IMR-90 (cell line): ENCODE results near the gene GPRIN3. TPM values are rescaled to one million over a fixed set of nuclear protein-coding genes. Genes with fewer than 3 reads are reported as not detected.

Experiments used
- ATAC-seq: fragments of 200-7000 bp; cut with Tn5 transposase; 2 replicates; pipeline ENCODE4 v1.9.1; 2020; ENCODE audit warnings: low read depth, mild to moderate bottlenecking, moderate library complexity
- BruUV-seq: library from RNA; stranded (reverse); fragments of 400-500 nt; replicated peaks from 2 replicates; lab custom pipeline; 2021; lab: Mats Ljungman, UMichigan
- CTCF ChIA-PET: fragments of 300-600 bp; formaldehyde crosslinking; extraction: SDS; loops from one replicate; lab custom pipeline; 2021; ENCODE audit warnings: antibody characterized with exemption; lab: Yijun Ruan, JAX
- POLR2A ChIA-PET: fragments of 300-600 bp; sonication (Branson Sonifier 250); formaldehyde crosslinking; loops from one replicate; lab custom pipeline; 2022; ENCODE audit warnings: antibody characterized with exemption; ENCODE audit not compliant: unreplicated experiment; lab: Charles Lee
- DNase-seq: peaks from one replicate; pipeline ENCODE4 v3.0.0; 2013
- H2AFZ ChIP-seq: replicated peaks from 2 replicates; pipeline ENCODE3; 2013; ENCODE audit warnings: low read length, mild to moderate bottlenecking; ENCODE audit not compliant: poor library complexity
- H2AK5ac ChIP-seq: 2 replicates; pipeline ENCODE4 v1.6.1; 2013; ENCODE audit warnings: low read depth, low read length, inconsistent platforms
- H2AK9ac ChIP-seq: replicated peaks from 2 replicates; pipeline ENCODE3; 2013; ENCODE audit warnings: mild to moderate bottlenecking, low read depth, low read length, moderate library complexity; ENCODE audit not compliant: poor library complexity
- H2BK120ac ChIP-seq: 2 replicates; pipeline ENCODE4 v1.6.1; 2013; ENCODE audit warnings: low read depth, low read length, inconsistent platforms
- H2BK15ac ChIP-seq: 3 replicates; pipeline ENCODE4 v1.6.1; 2013; ENCODE audit warnings: low read depth, low read length, inconsistent platforms
- H2BK20ac ChIP-seq: 2 replicates; pipeline ENCODE4 v1.6.1; 2013; ENCODE audit warnings: low read depth, mild to moderate bottlenecking, inconsistent platforms, low read length, moderate library complexity
- H2BK5ac ChIP-seq: 2 replicates; pipeline ENCODE4 v1.6.1; 2013; ENCODE audit warnings: mild to moderate bottlenecking, low read depth, low read length, inconsistent platforms; ENCODE audit not compliant: poor library complexity, severe bottlenecking
- H3K14ac ChIP-seq: replicated peaks from 2 replicates; pipeline ENCODE4 v1.6.1; 2013; ENCODE audit warnings: low read depth, low read length, inconsistent platforms
- H3K18ac ChIP-seq: 2 replicates; pipeline ENCODE4 v1.6.1; 2013; ENCODE audit warnings: low read depth, low read length, control low read depth
- H3K23ac ChIP-seq: 2 replicates; pipeline ENCODE4 v1.6.1; 2013; ENCODE audit warnings: low read depth, low read length, inconsistent platforms
- H3K27ac ChIP-seq: 2 replicates; pipeline ENCODE4 v1.5.1; 2013; ENCODE audit warnings: mild to moderate bottlenecking, control low read depth, low read length; ENCODE audit not compliant: insufficient read depth
- H3K27me3 ChIP-seq: 2 replicates; pipeline ENCODE4 v1.6.1; 2013; ENCODE audit warnings: low read length; ENCODE audit not compliant: control insufficient read depth, insufficient read depth
- H3K36me3 ChIP-seq: 2 replicates; pipeline ENCODE4 v1.6.1; 2013; ENCODE audit warnings: low read length, mixed read lengths; ENCODE audit not compliant: control insufficient read depth, insufficient read depth
- H3K4ac ChIP-seq: 2 replicates; pipeline ENCODE4 v1.6.1; 2013; ENCODE audit warnings: low read depth, low read length, inconsistent platforms
- H3K4me1 ChIP-seq: 2 replicates; pipeline ENCODE4 v1.6.1; 2013; ENCODE audit warnings: low read length, mixed read lengths; ENCODE audit not compliant: control insufficient read depth, insufficient read depth
- H3K4me2 ChIP-seq: 2 replicates; pipeline ENCODE4 v1.6.1; 2013; ENCODE audit warnings: low read depth, mild to moderate bottlenecking, control low read depth, low read length, moderate library complexity
- H3K4me3 ChIP-seq: 2 replicates; pipeline ENCODE4 v1.5.1; 2013; ENCODE audit warnings: low read depth, mild to moderate bottlenecking, control low read depth, low read length, moderate library complexity; ENCODE audit not compliant: insufficient read depth
- H3K56ac ChIP-seq: 2 replicates; pipeline ENCODE4 v1.6.1; 2013; ENCODE audit warnings: low read length, inconsistent platforms; ENCODE audit not compliant: insufficient read depth; ENCODE audit errors: extremely low read depth
- H3K79me1 ChIP-seq, 2 experiments: 2 replicates each; pipeline ENCODE4 v1.6.1; 2013; ENCODE audit warnings: low read length in 2 of 2, inconsistent platforms in 1 of 2, low read depth in 1 of 2
- H3K9ac ChIP-seq: 2 replicates; pipeline ENCODE4 v1.6.1; 2013; ENCODE audit warnings: low read depth, low read length, control low read depth
- H3K9me1 ChIP-seq: 2 replicates; pipeline ENCODE4 v1.6.1; 2013; ENCODE audit warnings: low read length, inconsistent platforms; ENCODE audit not compliant: insufficient read depth
- H3K9me3 ChIP-seq: 2 replicates; pipeline ENCODE4 v1.6.1; 2013; ENCODE audit warnings: low read length; ENCODE audit not compliant: control insufficient read depth, insufficient read depth
- H4K20me1 ChIP-seq: 2 replicates; pipeline ENCODE4 v1.6.1; 2013; ENCODE audit warnings: low read length, inconsistent platforms; ENCODE audit not compliant: insufficient read depth
- H4K5ac ChIP-seq: 2 replicates; pipeline ENCODE4 v1.6.1; 2013; ENCODE audit warnings: mild to moderate bottlenecking, low read depth, low read length, control low read depth
- H4K8ac ChIP-seq, 2 experiments: 2 replicates each; pipeline ENCODE4 v1.6.1; 2013; ENCODE audit warnings: low read depth in 2 of 2, low read length in 2 of 2, control low read depth in 1 of 2, inconsistent platforms in 1 of 2
- H4K91ac ChIP-seq: 2 replicates; pipeline ENCODE4 v1.6.1; 2013; ENCODE audit warnings: low read depth, low read length, inconsistent platforms; ENCODE audit not compliant: insufficient read depth
- BHLHE40 ChIP-seq: fragments of 150-350 bp; IDR thresholded peaks from 2 replicates; pipeline ENCODE4 v1.6.1; 2016; ENCODE audit warnings: mild to moderate bottlenecking, low read depth, low read length
- CEBPB ChIP-seq: IDR thresholded peaks from 2 replicates; pipeline ENCODE4 v1.6.1; 2012; ENCODE audit warnings: low read depth, low read length, improper control_type of control experiment
- CHD1 ChIP-seq: IDR thresholded peaks from 2 replicates; pipeline ENCODE4 v1.6.1; 2012; ENCODE audit warnings: low read depth, low read length, improper control_type of control experiment
- MAFK ChIP-seq: IDR thresholded peaks from 2 replicates; pipeline ENCODE4 v1.6.1; 2012; ENCODE audit warnings: low read depth, low read length, improper control_type of control experiment
- MAZ ChIP-seq: IDR thresholded peaks from 2 replicates; pipeline ENCODE4 v1.6.1; 2012; ENCODE audit warnings: low read depth, mild to moderate bottlenecking, low read length, improper control_type of control experiment, moderate library complexity, borderline replicate concordance
- NFE2L2 ChIP-seq: fragments of 150-350 bp; IDR thresholded peaks from 2 replicates; pipeline ENCODE4 v1.6.1; 2016; ENCODE audit warnings: low read depth, mild to moderate bottlenecking, low read length
- RFX5 ChIP-seq: IDR thresholded peaks from 2 replicates; pipeline ENCODE4 v1.8.0; 2012; ENCODE audit warnings: low read depth, mild to moderate bottlenecking, low read length, moderate library complexity
- SMC3 ChIP-seq: fragments of 150-350 bp; IDR thresholded peaks from 2 replicates; pipeline ENCODE4 v1.6.1; 2016; ENCODE audit warnings: low read depth, mild to moderate bottlenecking, antibody characterized with exemption, low read length, moderate library complexity
- WGBS, 2 experiments: methylation state at CpG; one replicate each; pipeline versions ENCODE4 v1.1.5 to v1.1.7; 2013; ENCODE audit warnings: missing lambda C conversion rate in 2 of 2; ENCODE audit not compliant: insufficient read length in 1 of 2; ENCODE audit errors: extremely low coverage in 2 of 2; 5-methylcytosine and 5-hydroxymethylcytosine counted together
- dilution Hi-C: fragments of 300-500 bp; cut with HindIII; formaldehyde crosslinking; loops from one replicate; pipeline ENCODE4 v1.14.3; 2018; ENCODE audit warnings: low sequenced_read_pairs; ENCODE audit not compliant: unreplicated experiment
- in situ Hi-C: fragments of 300-500 bp; cut with MboI; formaldehyde crosslinking; loops from 3 replicates; pipeline ENCODE4 v1.14.3; 2019; ENCODE audit warnings: low sequenced_read_pairs, inconsistent platforms, mixed read lengths
- intact Hi-C: fragments of 100-400 bp; cut with micrococcal nuclease; formaldehyde crosslinking; loops from 2 replicates; pipeline ENCODE4 v1.10.0; 2022
- polyA plus RNA-seq, 3 experiments: library from polyadenylated mRNA; depleted of rRNA; stranded (reverse); fragments of >200 nt; gene quantifications; 2 replicates each; pipeline ENCODE4 v1.2.3, GENCODE V29; 2012; ENCODE audit warnings: low replicate concordance in 1 of 3
- total RNA-seq: library from RNA; depleted of rRNA; stranded (reverse); fragments of >200 nt; gene quantifications from 2 replicates; pipeline ENCODE4 v1.2.3, GENCODE V29; 2012
- TF ChIP-seq, protein P1 (sequence below): fragments of 150-350 bp; IDR thresholded peaks from 2 replicates; pipeline ENCODE4 v1.6.1; 2016; ENCODE audit warnings: low read depth, mild to moderate bottlenecking, low read length, moderate library complexity, borderline replicate concordance

The GPRIN3 gene
- total and polyA plus RNA-seq, 2 of the 4 experiments (the other 2 are of a cell fraction): under 0.01 TPM; not detected in 1

DNA sequence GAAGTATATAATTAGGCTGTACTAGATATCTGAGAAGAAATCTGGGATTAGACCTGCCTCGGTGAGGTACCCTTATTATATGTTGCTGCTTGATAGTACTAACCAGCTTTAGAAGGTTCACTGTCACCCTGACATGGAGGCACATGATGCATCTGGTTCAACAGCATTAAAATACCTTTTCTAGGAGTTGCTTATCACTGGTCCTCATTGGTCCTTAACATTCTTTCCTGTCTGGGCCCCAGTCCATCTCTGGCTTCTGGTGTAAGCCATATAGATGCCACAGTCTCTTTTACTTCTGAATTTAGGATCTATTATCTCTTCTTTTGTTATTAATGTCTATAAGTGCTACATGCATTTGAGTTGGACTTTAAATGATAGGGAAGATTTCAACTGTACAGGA, 40.2 kb downstream of the GPRIN3 start:
- Histone ChIP-seq H4K20me1 (no peaks in the 10 kb centered on the region), H4K91ac (no peak overlapping the region), H4K8ac (no peak overlapping the region), H3K79me1 (no peaks in the 10 kb centered on the region), H3K4me2 (no peak overlapping the region), H3K9me1 (no peaks in the 10 kb centered on the region), H2BK5ac (no peak overlapping the region), H3K36me3 (no peaks in the 10 kb centered on the region), H3K14ac (no peak overlapping the region), H2AK9ac (no peak overlapping the region), H3K4me3 (no peak overlapping the region), H2BK120ac (no peak overlapping the region), H3K18ac (no peak overlapping the region), H3K56ac (no peak overlapping the region), H3K27ac (no peak overlapping the region), H3K23ac (no peak overlapping the region), H3K27me3 (no peaks in the 10 kb centered on the region), H3K4me1 (no peaks in the 10 kb centered on the region), H2BK15ac (no peak overlapping the region), H2AFZ (no peak overlapping the region), H4K5ac (no peak overlapping the region), H3K4ac (no peak overlapping the region), H3K9ac (no peak overlapping the region), H2AK5ac (no peak overlapping the region), H2BK20ac (no peak overlapping the region), H3K9me3 (no peaks in the 10 kb centered on the region)
- in situ Hi-C loops (no loop called here), intact Hi-C loops (no loop called here), dilution Hi-C loops (no loop called here)
- ATAC-seq (no peak), DNase-seq (no peak)
- CTCF ChIA-PET: no interaction called here
- TF ChIP-seq BHLHE40: no peak
- TF ChIP-seq RFX5: no peak
- TF ChIP-seq MAZ: no peak
- TF ChIP-seq, protein P1, sequence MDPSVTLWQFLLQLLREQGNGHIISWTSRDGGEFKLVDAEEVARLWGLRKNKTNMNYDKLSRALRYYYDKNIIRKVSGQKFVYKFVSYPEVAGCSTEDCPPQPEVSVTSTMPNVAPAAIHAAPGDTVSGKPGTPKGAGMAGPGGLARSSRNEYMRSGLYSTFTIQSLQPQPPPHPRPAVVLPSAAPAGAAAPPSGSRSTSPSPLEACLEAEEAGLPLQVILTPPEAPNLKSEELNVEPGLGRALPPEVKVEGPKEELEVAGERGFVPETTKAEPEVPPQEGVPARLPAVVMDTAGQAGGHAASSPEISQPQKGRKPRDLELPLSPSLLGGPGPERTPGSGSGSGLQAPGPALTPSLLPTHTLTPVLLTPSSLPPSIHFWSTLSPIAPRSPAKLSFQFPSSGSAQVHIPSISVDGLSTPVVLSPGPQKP: no peak
- TF ChIP-seq NFE2L2: no peak
- no peak for TF ChIP-seq MAFK
- TF ChIP-seq CEBPB: no peak
- no peak for TF ChIP-seq SMC3
- no peak for TF ChIP-seq CHD1
- BruUV-seq: no TSS peak
- no CpG with 5 or more reads among the region's 1 CpG for WGBS, 2 experiments
- POLR2A ChIA-PET: no interaction called here
